IPS DF 6.9 (cell line): Measurements from ENCODE around the gene SFTPB.

Experiments used
- DNase-seq: peaks from one replicate; pipeline ENCODE4 v3.0.0-alpha.2; 2013; ENCODE audit warnings: low read depth, low spot score
- H3K27ac ChIP-seq: one replicate; pipeline ENCODE4 v1.5.1; 2013; ENCODE audit warnings: low read length, control low read depth
- H3K27me3 ChIP-seq: 2 replicates; pipeline ENCODE4 v1.6.1; 2013; ENCODE audit warnings: mild to moderate bottlenecking, low read length; ENCODE audit not compliant: control insufficient read depth, insufficient read depth
- H3K36me3 ChIP-seq: 2 replicates; pipeline ENCODE4 v1.6.1; 2013; ENCODE audit warnings: low read length; ENCODE audit not compliant: control insufficient read depth, insufficient read depth
- H3K4me1 ChIP-seq: 2 replicates; pipeline ENCODE4 v1.6.1; 2013; ENCODE audit warnings: low read length; ENCODE audit not compliant: control insufficient read depth, insufficient read depth
- H3K4me3 ChIP-seq: 2 replicates; pipeline ENCODE4 v1.5.1; 2013; ENCODE audit warnings: mild to moderate bottlenecking, low read length
- H3K9me3 ChIP-seq: 2 replicates; pipeline ENCODE4 v1.6.1; 2013; ENCODE audit warnings: low read length, inconsistent platforms; ENCODE audit not compliant: control insufficient read depth, insufficient read depth
- WGBS: extraction: QIAGEN DNeasy Blood & Tissue Kit; methylation state at CpG from one replicate; pipeline ENCODE4 v1.1.7; 2013; ENCODE audit warnings: mixed read lengths, missing lambda C conversion rate; ENCODE audit not compliant: insufficient read length, insufficient coverage; 5-methylcytosine and 5-hydroxymethylcytosine counted together

Gene SFTPB

DNA sequence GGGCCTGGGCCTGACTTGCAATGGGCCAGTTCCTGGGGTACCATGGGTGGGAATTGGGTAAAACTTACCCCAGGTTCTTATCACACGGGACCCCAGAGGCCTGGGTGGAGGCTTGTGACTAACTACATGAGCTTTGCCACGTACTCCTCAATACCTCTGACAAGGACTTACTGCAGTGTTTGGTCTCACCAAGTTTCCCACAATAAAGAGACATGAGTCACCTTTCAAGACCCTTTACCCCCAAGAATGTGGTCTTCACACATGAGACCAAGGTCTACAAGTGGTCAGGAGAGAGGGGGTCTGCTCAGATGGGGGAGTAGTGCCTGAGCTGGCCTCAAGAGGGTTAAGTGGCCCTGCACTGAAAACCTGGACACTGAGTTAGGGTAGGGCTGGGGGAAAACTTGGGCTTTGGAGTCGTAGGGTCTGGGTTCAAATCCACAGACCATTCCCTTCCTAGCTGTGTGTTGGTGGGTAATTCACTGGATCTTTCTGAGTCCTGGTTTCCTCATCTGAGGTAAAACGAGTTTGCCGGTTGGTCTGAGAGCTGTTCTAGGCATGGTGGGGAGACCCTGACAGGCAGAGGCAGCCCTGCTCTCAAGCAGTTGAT, 24.1 kb upstream of the SFTPB start:
- no peak overlapping the region for H3K27ac ChIP-seq
- no peaks in the 10 kb centered on the region for H3K27me3 ChIP-seq
- WGBS, result no CpG with 5 or more reads among the region's 5 CpGs
- DNase-seq, result no peak
- no peaks in the 10 kb centered on the region for H3K9me3 ChIP-seq
- H3K4me1 ChIP-seq, result no peaks in the 10 kb centered on the region
- no peaks in the 10 kb centered on the region for H3K36me3 ChIP-seq
- H3K4me3 ChIP-seq, result no peak overlapping the region

DNA sequence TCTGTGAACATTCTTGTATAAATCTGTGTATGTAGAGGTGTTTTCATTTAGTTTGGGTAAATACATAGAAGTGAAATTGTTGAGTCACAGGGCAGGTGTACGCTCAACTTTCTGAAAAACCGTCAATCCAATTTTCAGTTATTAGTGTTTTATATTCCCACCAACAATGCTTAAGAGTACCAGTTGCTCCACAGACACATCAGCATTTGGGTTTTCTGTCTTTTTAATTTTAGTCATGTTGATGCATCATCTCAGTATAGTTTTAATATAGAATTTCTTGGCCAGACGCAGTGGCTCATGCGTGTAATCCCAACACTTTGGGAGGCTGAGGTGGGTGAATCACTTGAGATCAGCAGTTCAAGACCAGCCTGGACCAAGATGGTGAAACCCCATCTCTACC, 22.9 kb upstream of the SFTPB start:
- no peaks in the 10 kb centered on the region for H3K4me1 ChIP-seq
- no CpG with 5 or more reads among the region's 4 CpGs for WGBS
- no peak for DNase-seq
- no peaks in the 10 kb centered on the region for H3K27me3 ChIP-seq
- H3K9me3 ChIP-seq, result no peaks in the 10 kb centered on the region
- H3K4me3 ChIP-seq, result no peak overlapping the region
- H3K27ac ChIP-seq, result no peak overlapping the region
- H3K36me3 ChIP-seq, result no peaks in the 10 kb centered on the region

DNA sequence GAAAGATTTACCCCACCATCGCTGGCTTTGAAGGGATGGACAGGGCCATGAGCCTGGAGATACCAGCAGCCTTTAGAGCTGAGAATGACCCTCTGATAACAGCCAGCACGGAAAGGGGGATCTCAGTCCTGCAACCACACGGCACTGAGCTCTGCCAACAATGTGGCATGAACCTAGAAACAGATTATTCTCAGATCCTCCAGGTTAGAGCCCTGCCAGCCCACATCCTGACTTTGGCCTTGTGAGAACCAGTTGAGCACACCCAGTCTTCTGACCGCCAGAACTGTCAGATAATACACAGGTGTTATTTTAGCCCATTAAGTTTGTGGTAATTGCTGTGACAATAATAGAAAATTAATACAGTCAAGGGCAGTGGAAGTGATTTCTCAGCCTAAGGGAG, 16.8 kb upstream of the SFTPB start:
- Histone ChIP-seq H3K27ac (no peak overlapping the region), H3K36me3 (no peaks in the 10 kb centered on the region), H3K9me3 (no peaks in the 10 kb centered on the region), H3K4me3 (no peak overlapping the region), H3K4me1 (no peaks in the 10 kb centered on the region), H3K27me3 (no peaks in the 10 kb centered on the region)
- no CpG with 5 or more reads among the region's 4 CpGs for WGBS
- no peak for DNase-seq

DNA sequence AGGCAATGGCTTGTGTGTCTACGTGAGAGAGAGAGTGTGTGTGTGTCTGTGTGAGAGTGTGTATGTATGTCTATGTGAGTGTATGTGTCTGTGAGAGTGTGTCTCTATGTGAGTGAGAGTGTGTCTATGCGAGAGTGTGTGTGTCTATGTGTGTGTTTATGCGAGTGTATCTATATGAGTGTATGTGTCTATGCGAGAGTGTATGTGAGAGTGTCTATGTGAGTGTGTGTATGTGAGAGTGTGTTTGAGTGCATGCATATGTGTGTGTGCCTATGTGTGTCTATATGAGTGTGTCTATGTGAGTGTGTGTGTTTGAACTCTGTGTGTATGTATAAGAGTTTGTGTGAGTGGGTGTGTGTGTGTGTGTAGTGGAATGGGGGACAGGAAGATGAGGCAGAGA, 16.4 kb upstream of the SFTPB start:
- DNase-seq, result no peak
- Histone ChIP-seq H3K27ac (no peak overlapping the region), H3K9me3 (no peaks in the 10 kb centered on the region), H3K27me3 (no peaks in the 10 kb centered on the region), H3K36me3 (no peaks in the 10 kb centered on the region), H3K4me1 (no peaks in the 10 kb centered on the region), H3K4me3 (no peak overlapping the region)
- WGBS, result 100% methylated on average over 1 of the region's 4 CpGs

DNA sequence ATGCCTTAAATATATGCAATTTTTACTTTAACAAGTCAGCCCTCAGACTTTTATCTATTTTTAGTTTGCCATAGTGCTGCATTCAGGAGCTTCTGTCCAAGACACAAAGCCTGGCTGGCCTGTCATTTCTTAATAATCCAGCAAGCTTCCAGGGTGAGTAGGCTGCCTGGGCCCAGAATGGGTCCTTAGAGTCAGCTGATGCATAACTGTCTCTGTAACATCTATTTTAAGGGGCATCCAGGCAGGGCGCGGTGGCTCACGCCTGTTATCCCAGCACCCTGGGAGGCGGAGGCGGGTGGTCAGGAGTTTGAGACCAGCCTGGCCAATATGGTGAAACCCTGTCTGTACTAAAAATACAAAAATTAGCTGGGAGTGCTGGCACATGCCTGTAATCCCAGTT, 14.4 kb upstream of the SFTPB start:
- Histone ChIP-seq H3K4me3 (no peak overlapping the region), H3K9me3 (no peaks in the 10 kb centered on the region), H3K27ac (no peak overlapping the region), H3K36me3 (no peaks in the 10 kb centered on the region), H3K4me1 (no peaks in the 10 kb centered on the region), H3K27me3 (no peaks in the 10 kb centered on the region)
- no peak for DNase-seq
- WGBS, result no CpG with 5 or more reads among the region's 5 CpGs

DNA sequence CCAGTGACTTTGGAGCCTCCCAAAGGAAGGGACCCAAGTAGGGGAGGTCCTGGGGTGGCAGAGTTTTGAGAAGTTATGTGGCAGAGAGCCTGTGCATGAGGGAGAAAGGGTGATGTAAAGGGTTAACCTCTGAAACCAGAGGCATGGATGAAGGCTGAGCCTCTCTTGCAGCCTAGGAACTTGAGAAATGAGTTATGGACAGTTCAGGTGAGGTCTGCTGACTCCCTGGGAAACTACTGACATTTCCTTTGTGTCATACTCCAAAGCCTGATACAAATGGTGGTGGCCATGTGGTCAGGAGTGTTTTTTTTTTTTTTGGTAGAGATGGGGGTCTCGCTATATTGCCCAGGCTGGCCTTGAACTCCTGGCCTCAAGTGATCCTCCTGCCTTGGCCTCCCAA, 13.8 kb upstream of the SFTPB start:
- no peaks in the 10 kb centered on the region for H3K9me3 ChIP-seq
- no peaks in the 10 kb centered on the region for H3K36me3 ChIP-seq
- H3K4me3 ChIP-seq, result no peak overlapping the region
- H3K4me1 ChIP-seq, result no peaks in the 10 kb centered on the region
- WGBS, result no CpG with 5 or more reads among the region's 1 CpG
- no peak for DNase-seq
- no peak overlapping the region for H3K27ac ChIP-seq
- H3K27me3 ChIP-seq, result no peaks in the 10 kb centered on the region

DNA sequence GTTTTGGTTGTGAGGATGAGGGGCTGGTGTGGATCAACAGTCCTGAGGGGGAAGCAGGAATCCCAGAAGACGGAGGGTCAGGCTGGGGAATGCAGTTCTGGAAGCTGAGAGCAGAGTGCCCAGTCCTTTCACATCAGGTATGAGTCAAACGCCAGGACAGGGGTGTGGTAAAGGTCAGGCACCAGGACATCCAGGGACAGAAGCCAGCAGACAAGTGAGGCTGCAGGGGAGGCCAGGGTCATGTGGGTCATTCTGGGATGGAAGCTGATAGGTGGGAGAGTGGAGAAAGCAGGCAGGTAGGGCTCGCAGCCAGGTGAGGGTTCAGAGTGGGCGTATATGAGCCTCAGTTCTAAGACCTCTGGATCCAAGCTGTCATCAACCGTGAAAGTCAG, 13.4 kb upstream of the SFTPB start:
- H3K27me3 ChIP-seq, result no peaks in the 10 kb centered on the region
- H3K4me1 ChIP-seq, result no peaks in the 10 kb centered on the region
- no peak overlapping the region for H3K27ac ChIP-seq
- no CpG with 5 or more reads among the region's 5 CpGs for WGBS
- DNase-seq, result no peak
- no peaks in the 10 kb centered on the region for H3K9me3 ChIP-seq
- no peaks in the 10 kb centered on the region for H3K36me3 ChIP-seq
- no peak overlapping the region for H3K4me3 ChIP-seq

DNA sequence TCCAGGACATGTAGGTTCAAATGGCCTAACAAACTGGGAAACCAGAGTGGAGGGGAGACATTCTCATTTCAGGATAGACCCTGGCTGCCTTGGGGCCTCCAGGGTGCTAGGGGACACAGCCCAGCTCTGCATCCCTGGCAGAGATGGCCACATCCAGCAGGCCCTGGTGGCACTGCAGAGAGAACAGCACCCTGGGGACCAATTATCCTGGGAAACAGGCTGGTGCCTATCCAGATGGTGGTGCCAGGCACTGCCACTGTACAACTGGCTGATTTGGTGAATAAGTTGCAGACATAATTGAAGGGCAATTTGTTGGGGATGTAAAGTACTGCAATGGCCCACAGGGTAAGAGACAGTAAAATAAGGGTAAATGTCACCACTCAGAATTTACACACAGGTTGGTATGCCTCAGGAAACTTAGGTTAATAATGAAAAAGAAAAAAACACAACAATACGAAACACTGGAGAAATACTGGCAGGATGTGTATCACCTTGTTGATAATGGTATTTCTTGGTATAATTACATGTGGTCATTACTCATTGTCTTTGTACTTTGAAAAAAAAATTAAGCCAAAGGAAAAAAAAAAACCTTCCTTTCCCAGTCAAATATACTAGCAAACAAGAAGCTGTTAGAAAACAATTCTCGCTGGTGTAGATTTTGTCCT, 12.8 kb upstream of the SFTPB start:
- Histone ChIP-seq H3K9me3 (no peaks in the 10 kb centered on the region), H3K27ac (no peak overlapping the region), H3K4me3 (no peak overlapping the region), H3K4me1 (no peaks in the 10 kb centered on the region), H3K36me3 (no peaks in the 10 kb centered on the region), H3K27me3 (no peaks in the 10 kb centered on the region)
- no peak for DNase-seq
- WGBS, result no CpG with 5 or more reads among the region's 2 CpGs

DNA sequence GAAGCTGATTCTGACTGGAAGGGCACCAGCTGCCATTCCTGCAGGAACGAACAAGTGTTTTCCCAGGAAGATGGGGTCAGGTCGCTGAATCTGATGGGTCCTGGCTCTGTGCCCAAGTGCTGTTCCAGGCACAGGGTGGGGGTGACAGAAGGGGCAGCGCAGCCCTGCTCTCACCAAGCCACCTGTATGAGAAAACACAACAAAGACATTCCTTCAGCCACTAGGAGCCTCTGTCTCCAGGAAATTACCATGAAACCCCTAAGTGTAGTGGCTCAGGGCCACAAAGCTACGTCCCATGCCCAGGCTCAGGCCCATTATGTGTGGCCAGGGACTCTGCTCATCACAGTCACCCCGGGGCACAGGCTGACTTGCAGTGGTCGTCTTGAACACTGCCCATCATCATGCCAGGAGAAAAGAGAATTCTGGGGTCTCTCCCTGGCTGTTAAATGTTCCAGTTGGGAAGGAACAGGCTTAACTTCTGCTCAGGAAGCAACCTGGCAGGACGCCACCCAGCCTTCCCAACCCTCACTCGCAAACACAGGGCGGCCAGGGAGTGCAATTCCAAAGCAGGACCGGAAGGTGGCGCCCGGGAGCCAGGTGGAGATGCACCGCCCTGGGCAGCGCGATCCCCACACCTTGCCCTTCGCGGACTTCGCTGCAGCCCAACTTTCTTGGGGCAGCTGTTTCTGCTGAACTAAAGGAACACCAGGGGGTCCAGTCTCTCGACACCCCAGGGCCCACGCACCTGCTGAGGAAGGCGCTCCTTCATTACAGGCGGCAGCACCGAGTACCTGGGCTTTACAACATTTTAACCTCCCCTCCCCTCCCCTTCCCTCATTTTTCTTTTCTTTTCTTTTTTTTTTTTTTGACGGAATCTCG, 11.0 kb upstream of the SFTPB start:
- Histone ChIP-seq H3K27me3 (no peaks in the 10 kb centered on the region), H3K4me1 (no peaks in the 10 kb centered on the region), H3K9me3 (no peaks in the 10 kb centered on the region), H3K36me3 (no peaks in the 10 kb centered on the region), H3K27ac (no peak overlapping the region), H3K4me3 (no peak overlapping the region)
- WGBS, result no CpG with 5 or more reads among the region's 25 CpGs
- DNase-seq, result peak; percentile 47

DNA sequence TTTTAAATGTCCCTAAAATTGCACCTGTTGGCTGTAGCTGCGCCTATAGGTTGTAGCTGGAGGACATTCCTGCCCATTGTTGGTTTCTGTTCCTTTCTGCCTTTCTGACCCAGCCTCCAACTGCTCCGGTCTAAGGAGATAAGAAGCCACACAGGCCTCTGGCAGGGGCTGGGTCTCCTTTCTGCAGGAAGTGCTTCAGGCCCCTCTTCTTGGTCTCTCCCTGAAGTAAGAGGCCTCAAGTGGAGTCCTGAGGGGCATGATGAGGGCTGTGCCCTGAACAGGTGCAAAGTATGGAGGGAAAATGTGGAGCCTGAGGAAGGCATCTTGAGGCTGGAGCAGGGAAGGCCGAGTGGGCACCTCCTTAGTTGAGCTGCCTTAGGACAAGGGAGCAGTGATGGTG, 10.4 kb upstream of the SFTPB start:
- Histone ChIP-seq H3K27me3 (no peaks in the 10 kb centered on the region), H3K4me1 (peaks cover 3% of the 10 kb centered on the region; the same call in 1 of the 2 replicates), H3K9me3 (no peaks in the 10 kb centered on the region), H3K4me3 (no peak overlapping the region), H3K27ac (no peak overlapping the region), H3K36me3 (no peaks in the 10 kb centered on the region)
- WGBS, result no CpG with 5 or more reads among the region's 3 CpGs
- no peak for DNase-seq
